ENCODE data around the gene SP140L.

Gene SP140L

DNA sequence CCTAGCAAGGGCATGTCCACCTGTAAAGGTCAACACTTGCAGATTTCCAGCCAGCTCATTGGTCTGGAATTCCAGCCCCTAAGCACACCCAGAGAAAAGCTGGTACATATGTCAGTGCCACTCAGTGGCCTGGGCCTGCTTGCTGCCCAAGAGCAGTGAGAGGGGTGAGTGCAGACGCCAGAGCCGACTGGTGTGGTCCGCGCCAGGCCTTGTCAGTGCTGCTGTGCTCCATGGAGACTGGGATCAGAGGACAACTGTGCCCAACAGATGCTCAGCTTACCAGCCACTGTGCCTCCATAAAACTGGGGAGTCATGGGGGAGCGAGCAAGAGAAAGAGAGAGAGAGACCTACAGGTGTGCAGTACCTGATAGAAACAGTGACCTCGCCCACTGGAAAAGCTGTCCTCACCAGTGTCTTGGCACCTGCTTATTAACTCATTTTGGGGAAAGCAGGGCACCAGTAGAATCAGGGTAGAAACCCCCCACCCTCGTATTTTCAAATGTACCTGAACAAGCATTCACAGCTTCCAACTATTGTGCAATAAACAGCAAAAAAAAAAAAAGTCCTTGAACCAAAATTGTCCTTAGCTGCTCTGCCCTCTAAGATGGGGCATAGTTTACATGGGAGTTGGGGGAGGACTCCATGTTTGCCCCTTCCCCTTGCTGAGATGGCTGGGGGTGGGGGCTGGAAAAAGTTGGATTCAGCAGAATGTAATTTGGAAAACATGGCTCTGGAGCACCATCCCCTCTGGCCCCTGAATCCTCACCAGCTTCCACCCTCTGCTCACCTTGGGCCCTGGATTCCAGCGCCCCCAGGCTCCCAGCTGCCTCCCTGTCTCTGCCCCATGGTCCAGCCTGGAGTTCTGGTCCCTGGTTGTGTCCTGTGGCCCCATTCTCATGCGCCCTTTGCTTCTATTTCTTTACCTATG, 1.4 kb upstream of the SP140L start:
- no peaks in the 10 kb centered on the region for H3K79me1 ChIP-seq (ENCODE audit: low read length)
- no peaks in the 10 kb centered on the region for H3K27me3 ChIP-seq (ENCODE audit: insufficient read depth, low read length, poor library complexity)
- H2BK5ac ChIP-seq (ENCODE audit: low read length): no peak overlapping the region
- no peak overlapping the region for H3K18ac ChIP-seq (ENCODE audit: low read length)
- no peak overlapping the region for H2BK120ac ChIP-seq (ENCODE audit: low read depth, low read length)
- H3K4me3 ChIP-seq (ENCODE audit: low read length): no peak overlapping the region
- no peak overlapping the region for H4K8ac ChIP-seq (ENCODE audit: low read depth, low read length)
- H3K23ac ChIP-seq (ENCODE audit: low read length): no peak overlapping the region
- H3K4ac ChIP-seq (ENCODE audit: low read depth, low read length): no peak overlapping the region
- DNase-seq: no peak
- H2BK15ac ChIP-seq (replicated peaks; ENCODE audit: low read depth): no peak overlapping the region
- H4K5ac ChIP-seq (ENCODE audit: low read length): no peak overlapping the region
- no peak overlapping the region for H3K56ac ChIP-seq (ENCODE audit: low read length)
- H3K27ac ChIP-seq (ENCODE audit: low read depth, low read length): no peak overlapping the region
- no peak overlapping the region for H3K4me2 ChIP-seq (ENCODE audit: low read length)
- no peaks in the 10 kb centered on the region for H3K4me1 ChIP-seq (ENCODE audit: control insufficient read depth, low read depth, low read length)
- H2AK5ac ChIP-seq (ENCODE audit: low read length): no peak overlapping the region
- no peaks in the 10 kb centered on the region for H3K79me2 ChIP-seq (ENCODE audit: control insufficient read depth, insufficient read depth, low read length)
- no peaks in the 10 kb centered on the region for H3K36me3 ChIP-seq (ENCODE audit: control insufficient read depth, insufficient read depth, low read length)
- no peak overlapping the region for H3K9ac ChIP-seq (ENCODE audit: low read length)
- no CpG with 5 or more reads among the region's 9 CpGs for WGBS (ENCODE audit: extremely low coverage, insufficient coverage, low lambda C conversion rate)

DNA sequence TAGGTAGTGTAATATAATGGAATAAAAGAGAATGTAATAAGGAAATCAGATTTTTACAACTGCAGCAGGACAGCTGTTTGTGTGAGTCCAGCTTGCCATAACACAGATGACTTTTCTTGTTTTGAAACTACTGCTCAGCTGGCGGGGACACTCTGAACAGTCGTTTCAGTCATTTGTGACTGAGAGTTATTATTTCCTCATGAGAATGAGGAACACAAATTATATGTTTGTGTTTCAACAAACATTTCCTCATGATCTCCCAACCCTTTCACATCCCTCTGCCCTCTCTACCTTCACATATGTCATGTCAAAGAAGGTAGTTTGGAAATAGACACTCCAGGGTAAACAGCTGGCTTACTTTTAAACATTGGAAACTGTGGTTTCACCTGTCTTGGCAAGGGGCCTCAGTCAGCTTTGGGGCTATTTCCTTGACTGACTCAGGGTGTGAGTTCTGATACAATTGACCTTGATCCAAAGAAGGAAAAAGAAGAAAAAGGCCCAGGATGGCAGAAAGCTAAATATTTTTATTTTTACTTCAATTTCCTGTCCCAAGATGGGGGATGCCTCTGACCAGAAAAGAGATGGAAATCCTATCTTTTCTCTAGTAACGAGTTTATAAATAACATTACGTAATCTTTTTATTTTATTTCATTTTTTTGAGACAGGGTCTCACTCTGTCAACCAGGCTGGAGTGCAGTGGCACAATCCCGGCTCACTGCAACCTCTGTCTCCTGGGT, 593 bp downstream of the SP140L start:
- no CpG with 5 or more reads among the region's 5 CpGs for WGBS (ENCODE audit: extremely low coverage, insufficient coverage, low lambda C conversion rate)
- Histone ChIP-seq H3K4me2 (ENCODE audit: low read length) (no peak overlapping the region), H3K4ac (ENCODE audit: low read depth, low read length) (no peak overlapping the region), H2BK120ac (ENCODE audit: low read depth, low read length) (no peak overlapping the region), H3K56ac (ENCODE audit: low read length) (no peak overlapping the region), H4K8ac (ENCODE audit: low read depth, low read length) (no peak overlapping the region), H3K27me3 (ENCODE audit: insufficient read depth, low read length, poor library complexity) (no peaks in the 10 kb centered on the region), H3K36me3 (ENCODE audit: control insufficient read depth, insufficient read depth, low read length) (no peaks in the 10 kb centered on the region), H4K5ac (ENCODE audit: low read length) (no peak overlapping the region), H3K18ac (ENCODE audit: low read length) (no peak overlapping the region), H3K79me2 (ENCODE audit: control insufficient read depth, insufficient read depth, low read length) (no peaks in the 10 kb centered on the region), H3K9ac (ENCODE audit: low read length) (no peak overlapping the region), H3K4me1 (ENCODE audit: control insufficient read depth, low read depth, low read length) (no peaks in the 10 kb centered on the region), H3K4me3 (ENCODE audit: low read length) (no peak overlapping the region), H3K79me1 (ENCODE audit: low read length) (no peaks in the 10 kb centered on the region), H3K23ac (ENCODE audit: low read length) (no peak overlapping the region), H2BK5ac (ENCODE audit: low read length) (no peak overlapping the region), H2AK5ac (ENCODE audit: low read length) (no peak overlapping the region), H2BK15ac (replicated peaks; ENCODE audit: low read depth) (no peak overlapping the region), H3K27ac (ENCODE audit: low read depth, low read length) (no peak overlapping the region)
- DNase-seq: no peak

DNA sequence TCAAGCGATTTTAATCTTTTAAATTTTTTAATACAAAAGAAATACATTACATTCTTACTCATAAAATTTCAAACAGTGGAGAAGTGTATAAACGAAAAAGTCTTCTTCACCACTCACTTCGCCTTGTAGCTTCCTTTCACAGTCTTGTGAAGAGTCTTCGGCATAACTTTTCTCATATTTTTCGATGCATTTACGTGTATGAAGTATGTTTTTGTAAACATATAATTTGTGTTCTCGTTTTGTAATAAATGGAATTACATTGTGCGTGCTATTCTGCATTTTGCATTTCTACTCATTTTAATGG, 1.1 kb downstream of the SP140L start:
- H3K4me3 ChIP-seq (ENCODE audit: low read length): no peak overlapping the region
- no peaks in the 10 kb centered on the region for H3K4me1 ChIP-seq (ENCODE audit: control insufficient read depth, low read depth, low read length)
- no peaks in the 10 kb centered on the region for H3K36me3 ChIP-seq (ENCODE audit: control insufficient read depth, insufficient read depth, low read length)
- H3K27me3 ChIP-seq (ENCODE audit: insufficient read depth, low read length, poor library complexity): no peaks in the 10 kb centered on the region
- no peak overlapping the region for H4K5ac ChIP-seq (ENCODE audit: low read length)
- H3K4ac ChIP-seq (ENCODE audit: low read depth, low read length): no peak overlapping the region
- no peak overlapping the region for H2BK15ac ChIP-seq (replicated peaks; ENCODE audit: low read depth)
- H4K8ac ChIP-seq (ENCODE audit: low read depth, low read length): no peak overlapping the region
- H2AK5ac ChIP-seq (ENCODE audit: low read length): no peak overlapping the region
- WGBS (ENCODE audit: extremely low coverage, insufficient coverage, low lambda C conversion rate): 100% methylated on average over 1 of the region's 8 CpGs
- no peak overlapping the region for H2BK5ac ChIP-seq (ENCODE audit: low read length)
- no peak overlapping the region for H3K18ac ChIP-seq (ENCODE audit: low read length)
- H3K27ac ChIP-seq (ENCODE audit: low read depth, low read length): no peak overlapping the region
- no peak overlapping the region for H3K23ac ChIP-seq (ENCODE audit: low read length)
- no peak overlapping the region for H2BK120ac ChIP-seq (ENCODE audit: low read depth, low read length)
- H3K4me2 ChIP-seq (ENCODE audit: low read length): no peak overlapping the region
- no peak overlapping the region for H3K56ac ChIP-seq (ENCODE audit: low read length)
- no peak for DNase-seq
- H3K9ac ChIP-seq (ENCODE audit: low read length): no peak overlapping the region
- H3K79me2 ChIP-seq (ENCODE audit: control insufficient read depth, insufficient read depth, low read length): no peaks in the 10 kb centered on the region
- H3K79me1 ChIP-seq (ENCODE audit: low read length): no peaks in the 10 kb centered on the region

DNA sequence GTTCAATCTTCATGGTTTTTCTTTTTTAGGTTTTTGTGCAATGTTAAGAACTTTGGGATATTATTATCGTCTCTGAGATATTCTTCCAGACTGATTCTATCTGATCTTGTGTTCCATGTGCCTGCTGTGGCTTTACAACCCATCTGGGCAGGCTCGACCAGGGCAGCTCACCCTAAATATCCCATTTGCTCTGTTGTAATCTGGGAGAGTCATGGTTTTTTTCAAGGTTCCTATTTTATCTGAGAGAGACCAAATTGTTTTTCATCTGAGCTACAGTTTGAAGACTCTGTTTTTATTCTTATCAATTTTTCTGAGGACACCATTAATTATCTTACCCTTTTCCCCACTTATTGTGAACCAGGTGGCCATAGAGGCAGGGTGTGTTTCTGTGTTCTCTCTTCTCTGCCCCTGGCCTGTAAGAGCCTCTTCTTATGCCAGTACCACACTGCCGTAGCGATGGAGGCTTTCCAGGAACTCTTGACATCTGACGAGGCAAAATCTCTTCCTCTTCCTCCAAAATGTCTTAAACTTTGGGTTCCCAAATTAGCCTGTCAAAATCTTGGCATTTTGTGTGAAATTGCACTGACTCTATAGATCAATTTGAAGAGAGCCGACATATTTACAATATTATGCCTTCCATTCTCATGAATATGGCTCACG, 3.1 kb downstream of the SP140L start:
- no CpG with 5 or more reads among the region's 7 CpGs for WGBS (ENCODE audit: extremely low coverage, insufficient coverage, low lambda C conversion rate)
- no peak overlapping the region for H3K56ac ChIP-seq (ENCODE audit: low read length)
- no peak overlapping the region for H3K23ac ChIP-seq (ENCODE audit: low read length)
- H4K8ac ChIP-seq (ENCODE audit: low read depth, low read length): no peak overlapping the region
- no peak overlapping the region for H2BK15ac ChIP-seq (replicated peaks; ENCODE audit: low read depth)
- no peak for DNase-seq
- no peak overlapping the region for H2AK5ac ChIP-seq (ENCODE audit: low read length)
- H3K4ac ChIP-seq (ENCODE audit: low read depth, low read length): no peak overlapping the region
- no peak overlapping the region for H3K18ac ChIP-seq (ENCODE audit: low read length)
- no peaks in the 10 kb centered on the region for H3K36me3 ChIP-seq (ENCODE audit: control insufficient read depth, insufficient read depth, low read length)
- H3K27ac ChIP-seq (ENCODE audit: low read depth, low read length): no peak overlapping the region
- H3K27me3 ChIP-seq (ENCODE audit: insufficient read depth, low read length, poor library complexity): no peaks in the 10 kb centered on the region
- H2BK5ac ChIP-seq (ENCODE audit: low read length): no peak overlapping the region
- no peaks in the 10 kb centered on the region for H3K79me2 ChIP-seq (ENCODE audit: control insufficient read depth, insufficient read depth, low read length)
- H3K4me1 ChIP-seq (ENCODE audit: control insufficient read depth, low read depth, low read length): no peaks in the 10 kb centered on the region
- no peak overlapping the region for H3K4me2 ChIP-seq (ENCODE audit: low read length)
- H3K4me3 ChIP-seq (ENCODE audit: low read length): no peak overlapping the region
- H3K9ac ChIP-seq (ENCODE audit: low read length): no peak overlapping the region
- no peak overlapping the region for H2BK120ac ChIP-seq (ENCODE audit: low read depth, low read length)
- H3K79me1 ChIP-seq (ENCODE audit: low read length): no peaks in the 10 kb centered on the region
- H4K5ac ChIP-seq (ENCODE audit: low read length): no peak overlapping the region

DNA sequence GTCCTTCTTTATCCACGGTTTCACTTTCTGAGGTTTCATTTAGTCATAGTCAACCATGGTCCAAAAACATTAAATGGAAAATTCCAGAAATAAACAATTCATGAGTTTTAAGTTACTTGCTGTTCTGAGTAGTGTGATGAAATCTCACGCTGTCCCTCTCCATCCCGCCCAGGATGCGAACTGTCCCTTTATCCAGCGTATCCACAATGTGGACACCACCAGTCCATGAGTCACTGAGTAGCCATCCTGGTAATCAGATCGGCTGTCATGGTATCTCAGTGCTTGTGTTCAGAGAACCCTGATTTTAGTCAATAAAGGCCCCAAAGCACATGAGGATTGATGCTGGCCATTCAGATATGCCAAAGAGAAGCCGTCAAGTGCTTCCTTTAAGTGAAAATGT, 3.7 kb downstream of the SP140L start:
- no CpG with 5 or more reads among the region's 7 CpGs for WGBS (ENCODE audit: extremely low coverage, insufficient coverage, low lambda C conversion rate)
- Histone ChIP-seq H3K4me1 (ENCODE audit: control insufficient read depth, low read depth, low read length) (no peaks in the 10 kb centered on the region), H3K18ac (ENCODE audit: low read length) (no peak overlapping the region), H3K4me2 (ENCODE audit: low read length) (no peak overlapping the region), H3K4ac (ENCODE audit: low read depth, low read length) (no peak overlapping the region), H3K36me3 (ENCODE audit: control insufficient read depth, insufficient read depth, low read length) (no peaks in the 10 kb centered on the region), H3K79me1 (ENCODE audit: low read length) (no peaks in the 10 kb centered on the region), H3K9ac (ENCODE audit: low read length) (no peak overlapping the region), H3K56ac (ENCODE audit: low read length) (no peak overlapping the region), H4K8ac (ENCODE audit: low read depth, low read length) (no peak overlapping the region), H2BK15ac (replicated peaks; ENCODE audit: low read depth) (no peak overlapping the region), H2BK120ac (ENCODE audit: low read depth, low read length) (no peak overlapping the region), H3K23ac (ENCODE audit: low read length) (no peak overlapping the region), H3K4me3 (ENCODE audit: low read length) (no peak overlapping the region), H3K79me2 (ENCODE audit: control insufficient read depth, insufficient read depth, low read length) (no peaks in the 10 kb centered on the region), H3K27ac (ENCODE audit: low read depth, low read length) (no peak overlapping the region), H2AK5ac (ENCODE audit: low read length) (no peak overlapping the region), H3K27me3 (ENCODE audit: insufficient read depth, low read length, poor library complexity) (no peaks in the 10 kb centered on the region), H2BK5ac (ENCODE audit: low read length) (no peak overlapping the region), H4K5ac (ENCODE audit: low read length) (no peak overlapping the region)
- DNase-seq: no peak

Data from mesendoderm (in vitro differentiated cells).